ENCODE data around the gene HAPSTR1.

Gene HAPSTR1

GRCh38 chr16:9124444-9124843 lies 33.0 kb downstream of the HAPSTR1 start:
- no peak for DNase-seq

- no peak for DNase-seq
Measured at GRCh38 chr16:9124908-9125584, 33.6 kb downstream of the HAPSTR1 start.

- DNase-seq, result no peak
Measured at GRCh38 chr16:9125658-9126505, 34.4 kb downstream of the HAPSTR1 start.

GRCh38 chr16:9126609-9127008 lies 35.2 kb downstream of the HAPSTR1 start:
- DNase-seq, result no peak

GRCh38 chr16:9128346-9129342 lies 37.2 kb downstream of the HAPSTR1 start:
- no peak for DNase-seq

- DNase-seq, result peak; percentile 20
Measured at GRCh38 chr16:9134306-9134705, 42.9 kb downstream of the HAPSTR1 start.

GRCh38 chr16:9134739-9135138 lies 43.3 kb downstream of the HAPSTR1 start:
- DNase-seq, result peak; percentile 76

- peak; percentile 25 for DNase-seq
Measured at GRCh38 chr16:9135797-9136196, 44.4 kb downstream of the HAPSTR1 start.

GRCh38 chr16:9136596-9136995 lies 45.2 kb downstream of the HAPSTR1 start:
- DNase-seq, result peak; percentile 10

- no peak for DNase-seq
Measured at GRCh38 chr16:9138021-9138680, 46.7 kb downstream of the HAPSTR1 start.

GRCh38 chr16:9138731-9139501 lies 47.5 kb downstream of the HAPSTR1 start:
- peak; percentile 83 for DNase-seq

GRCh38 chr16:9139965-9140364 lies 48.5 kb downstream of the HAPSTR1 start:
- no peak for DNase-seq

Measured in stimulated activated CD8-positive, alpha-beta memory T cell treated with anti-CD3 and anti-CD28 coated beads, Interleukin-4, amount 100 ng/mL, for 48 hours (primary cell).